Activated naive CD4-positive, alpha-beta T cell (primary cell): ENCODE results near the gene TET2.

Experiments
- DNase-seq, 4 experiments: peaks; one replicate each; lab custom pipeline; 2025; lab: John Stamatoyannopoulos, UW

TET2 gene

DNA sequence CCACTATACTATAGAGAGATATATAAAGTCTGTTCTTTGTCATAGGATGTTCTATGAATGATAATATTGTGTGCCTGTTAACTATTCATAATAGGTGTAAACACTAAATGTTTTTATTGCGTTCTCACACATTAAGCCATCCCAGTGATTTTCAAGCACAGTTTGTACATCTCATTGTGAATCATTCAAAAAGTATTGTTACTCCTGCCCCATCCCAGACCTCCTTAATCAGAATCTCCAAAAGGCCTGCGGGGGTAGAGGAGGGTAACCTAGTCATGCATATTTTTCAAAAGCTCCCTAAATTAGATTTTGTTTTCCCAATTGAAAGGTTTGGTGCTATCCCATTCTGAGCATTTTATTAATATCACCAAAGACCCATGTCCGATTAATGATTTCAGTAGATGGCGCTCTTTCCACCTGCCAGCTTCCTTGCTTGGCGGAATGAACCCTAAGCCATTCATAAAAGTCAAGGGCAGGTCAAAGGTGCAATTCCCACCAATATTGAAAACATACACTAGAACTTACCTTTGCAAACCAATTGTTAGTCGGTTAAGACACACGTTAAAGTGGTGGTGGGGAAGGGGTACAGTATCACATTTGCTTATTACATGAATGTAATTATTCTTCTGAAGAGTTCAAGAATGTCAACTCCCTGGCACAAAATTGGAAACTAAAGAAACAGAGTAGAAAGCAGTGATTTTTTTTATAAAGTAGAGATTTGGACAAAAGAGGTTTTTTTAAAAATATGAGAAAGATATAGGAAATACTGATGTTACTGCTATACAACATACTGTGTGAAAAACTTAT lies 5.8 kb upstream of the TET2 start:
- peak in 2 of 4 experiments; percentile 3 for DNase-seq

DNA sequence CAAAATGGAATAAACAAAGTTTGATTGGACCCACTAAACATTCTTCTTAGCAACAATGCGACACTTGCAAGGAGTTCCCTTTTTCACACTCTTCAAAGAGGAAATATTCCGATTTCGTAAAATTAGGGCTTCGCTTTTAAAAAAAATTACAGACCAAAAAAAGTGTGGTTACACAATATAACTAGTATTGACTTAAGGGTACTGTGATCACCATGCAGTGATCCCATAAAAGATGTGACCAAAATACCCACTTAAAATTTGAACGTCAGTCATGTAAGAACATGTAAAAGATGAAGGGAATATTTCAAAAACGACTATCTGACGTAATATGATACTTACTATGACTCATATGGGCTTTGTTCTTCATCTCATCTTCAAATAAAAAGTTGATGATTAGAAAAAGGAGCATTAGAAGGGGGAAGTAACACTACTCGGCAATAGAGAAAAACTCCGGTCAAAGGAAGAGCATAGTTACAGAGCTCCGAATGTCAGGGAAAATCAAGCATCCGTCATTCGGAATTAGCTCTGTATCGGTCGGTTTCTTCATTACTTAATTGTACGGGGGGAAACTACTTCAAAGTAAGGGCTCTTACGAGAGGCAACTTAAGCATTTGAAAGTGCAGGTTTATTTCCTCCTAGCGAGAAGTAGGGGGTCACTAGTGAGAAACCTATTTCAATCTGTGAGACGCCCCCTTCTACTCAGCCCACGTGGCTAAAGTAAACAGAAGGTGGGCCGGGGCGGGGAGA lies 1.3 kb upstream of the TET2 start:
- DNase-seq: no peak

DNA sequence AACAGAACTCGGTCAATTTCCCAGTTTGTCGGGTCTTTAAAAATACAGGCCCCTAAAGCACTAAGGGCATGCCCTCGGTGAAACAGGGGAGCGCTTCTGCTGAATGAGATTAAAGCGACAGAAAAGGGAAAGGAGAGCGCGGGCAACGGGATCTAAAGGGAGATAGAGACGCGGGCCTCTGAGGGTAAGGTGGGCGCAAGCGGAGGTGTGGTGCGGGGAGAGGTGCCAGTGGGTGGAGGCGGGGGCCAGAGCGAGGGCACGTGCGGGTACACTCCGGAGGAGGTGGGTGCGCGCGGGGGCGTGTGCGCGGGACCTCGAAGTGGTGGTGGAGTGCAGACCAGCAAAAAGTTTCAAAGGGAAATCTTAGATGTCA lies 787 bp upstream of the TET2 start:
- DNase-seq: peak in 2 of 4 experiments; percentile 2 to 31

DNA sequence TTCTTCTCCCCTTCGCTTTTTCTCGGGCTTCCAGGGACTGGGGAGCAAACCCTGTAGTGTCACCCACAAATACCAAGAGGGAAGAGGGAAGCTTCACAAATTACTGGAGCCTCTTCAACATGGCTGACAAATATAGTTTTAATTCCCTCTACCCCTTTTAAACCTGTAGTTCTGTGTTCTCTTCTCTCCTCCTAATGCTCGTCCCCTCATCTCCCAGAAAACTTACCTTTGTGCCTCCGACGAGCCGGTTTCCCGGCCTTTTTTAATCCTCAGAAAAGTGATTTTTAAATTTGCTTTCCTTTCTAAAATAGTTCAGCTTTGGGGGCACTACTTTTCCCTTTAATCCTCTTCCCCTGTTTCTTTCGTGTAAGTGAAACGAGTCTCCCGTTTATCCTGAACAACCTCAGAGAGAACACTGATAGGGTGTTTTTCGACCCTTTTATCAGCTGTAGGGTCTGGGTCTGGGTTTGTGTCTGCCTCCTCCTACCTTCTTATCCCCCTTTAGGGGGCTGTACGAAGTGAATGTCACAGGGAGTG lies 408 bp downstream of the TET2 start:
- DNase-seq: no peak

DNA sequence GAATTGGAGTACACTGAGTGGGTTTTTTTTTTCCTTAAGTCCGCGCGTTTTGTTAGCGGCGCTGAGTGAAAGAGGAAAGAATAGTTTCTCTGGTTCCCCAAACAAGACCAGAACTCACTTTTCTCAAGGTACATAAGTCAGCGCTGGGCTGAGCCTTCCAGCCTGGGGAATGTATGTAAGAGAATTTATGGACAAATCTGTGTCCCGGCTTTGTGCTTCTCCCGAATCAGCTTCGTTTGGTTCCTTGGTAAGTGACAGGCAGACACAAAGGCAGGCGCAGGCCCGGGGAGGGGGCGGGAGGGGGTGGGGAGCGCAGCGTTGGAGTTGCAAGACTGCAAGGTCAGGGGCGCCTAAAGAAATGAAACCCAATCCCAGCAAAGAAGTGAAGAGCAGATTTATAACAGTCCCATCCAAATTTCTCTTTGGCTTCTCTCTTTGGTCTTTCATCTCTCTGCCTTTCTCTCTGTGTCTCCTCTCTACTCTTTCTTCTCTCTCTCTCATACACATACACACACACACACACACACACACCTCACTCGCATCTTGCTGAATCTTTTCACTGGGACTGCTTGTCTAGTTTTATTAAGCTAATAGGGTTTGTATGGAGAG lies 981 bp downstream of the TET2 start:
- peak in 1 of 4 experiments; percentile 4 for DNase-seq

DNA sequence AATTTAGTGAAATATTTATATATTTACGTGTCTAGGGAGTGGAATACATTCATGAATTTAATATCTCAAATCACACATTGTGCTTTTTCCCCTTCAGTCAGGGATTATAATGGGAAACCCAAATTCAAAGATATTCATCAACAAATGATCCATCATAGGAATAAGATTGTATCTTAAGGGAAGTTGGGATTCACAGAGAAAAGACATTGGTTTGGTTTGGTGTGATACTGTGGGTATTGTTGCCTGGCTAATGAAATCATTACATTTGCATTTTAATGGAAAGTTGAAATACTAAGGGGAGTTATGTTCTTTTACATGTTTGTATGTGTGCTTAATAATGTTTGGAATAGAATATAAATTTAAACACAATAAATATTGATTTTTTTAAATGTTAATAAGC lies 1.7 kb downstream of the TET2 start:
- no peak for DNase-seq

DNA sequence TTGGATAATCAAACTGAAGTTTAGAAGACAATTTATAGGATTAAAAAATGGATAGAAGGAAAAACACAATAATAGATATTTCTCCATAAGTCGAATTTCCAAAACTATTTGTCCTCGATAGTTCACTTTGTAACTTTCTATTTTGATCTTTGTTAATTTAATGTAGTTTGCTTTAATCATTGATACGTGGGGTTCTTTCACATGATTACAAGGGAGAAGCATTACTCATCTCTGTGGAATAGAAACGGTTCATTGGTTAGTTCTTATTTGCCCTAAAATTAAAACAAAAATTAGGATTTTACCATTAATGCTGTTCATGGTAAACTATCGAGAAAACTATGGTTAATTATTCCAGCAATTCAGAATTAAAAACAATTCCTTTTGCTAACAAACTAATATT lies 2.1 kb downstream of the TET2 start:
- DNase-seq: no peak

DNA sequence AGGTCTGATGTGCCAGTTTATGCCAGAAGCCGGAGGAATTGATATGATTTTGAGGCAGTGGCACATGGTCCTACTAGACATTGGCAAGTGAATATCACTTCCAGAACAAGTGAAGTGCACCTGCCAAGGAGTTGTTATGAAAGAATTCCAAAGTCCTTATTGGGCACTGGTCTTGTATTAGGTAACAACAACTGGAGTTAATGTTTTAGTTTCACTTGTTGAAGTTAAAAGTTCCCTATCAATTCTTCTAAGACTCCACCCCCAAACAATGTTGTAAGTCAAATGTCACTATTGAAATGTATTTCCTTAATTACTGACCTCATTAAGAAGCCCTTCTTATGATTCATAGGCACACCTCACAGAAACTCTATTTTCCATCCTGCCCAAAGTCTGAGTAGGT lies 3.1 kb downstream of the TET2 start:
- no peak for DNase-seq

DNA sequence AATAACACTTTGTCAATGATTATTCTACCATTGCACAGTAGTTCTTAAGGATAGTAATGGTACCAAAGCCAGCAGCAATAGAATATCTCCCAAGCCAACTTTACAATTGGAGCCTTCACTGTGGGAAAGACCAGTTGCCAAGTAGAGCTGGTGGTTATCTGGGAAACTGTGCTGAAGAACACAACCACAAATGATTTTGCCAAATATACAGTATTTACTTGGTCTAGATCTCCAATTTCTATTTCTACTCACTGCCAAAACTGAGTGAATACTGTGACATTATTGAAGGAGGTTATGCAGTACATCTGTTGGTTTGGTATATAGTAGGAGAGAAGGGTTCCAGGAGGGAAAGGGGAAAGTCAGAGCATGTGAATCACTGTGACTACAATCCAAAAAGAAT lies 3.8 kb downstream of the TET2 start:
- DNase-seq: no peak

DNA sequence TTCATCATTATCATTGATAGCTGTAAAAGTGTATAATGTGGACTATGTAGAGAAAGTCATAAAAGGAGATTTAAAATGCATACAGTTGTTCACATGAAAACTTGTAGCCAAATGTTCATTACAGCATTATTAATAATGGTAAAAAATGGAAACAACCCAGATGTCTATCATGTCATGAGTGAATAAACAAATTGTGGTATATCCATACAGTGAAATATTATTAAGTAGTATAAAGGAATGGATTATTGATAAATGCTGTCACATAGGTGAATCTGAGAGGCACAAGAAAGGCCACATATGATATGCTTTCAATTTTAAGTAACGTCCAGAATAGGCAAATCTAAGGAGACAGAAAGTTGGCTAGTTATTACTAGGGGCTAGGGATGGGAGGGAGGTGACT lies 7.1 kb downstream of the TET2 start:
- DNase-seq: no peak

DNA sequence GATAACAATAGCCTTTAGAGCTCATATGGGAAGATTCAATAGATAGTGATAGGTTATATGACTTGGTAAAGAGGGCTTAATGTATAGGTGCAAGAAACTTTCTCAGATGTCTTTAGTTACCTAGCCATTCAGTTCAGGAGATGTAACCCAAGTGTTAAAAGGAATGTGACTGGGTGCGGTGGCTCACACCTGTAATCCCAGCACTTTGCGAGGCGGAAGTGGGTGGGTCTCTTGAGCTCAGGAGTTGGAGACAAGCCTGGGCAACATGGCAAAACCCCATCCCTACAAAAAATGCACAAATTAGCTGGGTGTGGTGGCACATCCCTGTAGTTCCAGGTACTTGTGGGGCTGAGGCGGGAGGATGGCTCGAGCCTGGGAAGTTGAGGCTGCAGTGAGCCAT lies 7.9 kb downstream of the TET2 start:
- DNase-seq: no peak

DNA sequence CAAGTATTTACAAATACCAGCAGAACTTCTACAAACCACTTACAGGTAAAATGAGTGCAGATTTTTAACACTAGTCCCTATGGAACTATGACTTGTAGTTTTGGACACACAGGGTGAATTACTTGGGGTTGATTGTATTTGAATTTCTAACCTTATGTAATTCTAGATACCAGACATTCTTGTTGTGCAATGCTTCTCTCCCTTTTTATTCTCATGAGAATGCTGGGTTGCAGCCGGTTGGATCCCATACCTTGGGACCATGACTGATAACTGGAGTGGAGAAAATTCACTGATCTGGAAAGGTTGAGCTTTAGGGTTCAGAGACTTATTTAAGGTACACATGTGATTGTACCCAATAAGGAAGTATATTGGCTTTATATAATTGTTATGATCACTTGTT lies 8.8 kb downstream of the TET2 start:
- DNase-seq: no peak

DNA sequence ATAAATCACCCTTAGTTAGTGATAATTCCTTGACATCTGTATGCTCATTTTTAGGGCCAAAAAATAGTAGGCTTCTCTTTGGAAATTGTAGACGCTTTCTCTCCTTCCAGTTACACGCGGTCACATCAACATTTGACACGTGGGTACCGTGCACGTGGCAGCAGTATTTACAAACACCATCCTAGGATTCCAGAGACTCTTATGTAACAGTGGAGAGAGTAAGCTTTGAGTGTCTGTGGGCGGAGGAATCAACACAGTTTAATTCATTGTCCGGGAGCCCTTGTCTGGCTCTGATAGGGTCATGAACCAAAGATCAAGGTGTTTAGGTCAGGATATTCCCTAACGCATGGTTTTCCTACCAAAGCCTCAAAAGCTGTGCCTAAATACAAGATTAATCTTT lies 12.2 kb downstream of the TET2 start:
- DNase-seq: no peak

DNA sequence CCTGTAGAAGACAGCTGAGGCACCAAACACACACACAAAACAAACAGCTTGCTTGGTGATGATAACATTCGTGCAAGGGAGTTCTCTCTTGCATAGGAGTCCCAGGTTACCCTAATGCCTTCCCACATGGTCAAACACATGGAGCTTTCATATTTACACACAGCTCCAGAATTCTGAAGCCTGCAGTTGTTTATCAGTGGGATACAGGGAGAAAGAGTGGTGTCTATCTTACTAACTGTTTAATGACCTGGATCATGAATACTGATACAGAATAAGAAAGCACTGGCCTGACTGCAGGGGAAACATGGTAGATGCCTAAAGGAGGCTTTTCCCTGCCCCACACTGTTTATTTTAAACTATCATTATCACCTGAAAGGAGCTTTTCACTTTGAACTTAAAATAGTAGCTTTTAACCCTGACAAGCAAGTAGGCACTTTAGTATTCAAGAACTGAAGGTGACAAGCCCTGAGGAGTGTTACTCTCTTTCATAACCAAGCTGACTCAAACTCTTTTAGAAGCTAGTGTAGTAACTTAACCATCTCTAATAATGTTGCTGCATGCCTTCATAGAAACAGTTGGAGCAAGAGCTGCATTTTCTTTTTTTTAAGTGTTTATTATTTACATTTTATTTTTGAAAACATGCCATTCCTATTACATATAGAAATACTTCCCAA lies 15.6 kb downstream of the TET2 start:
- DNase-seq: no peak

DNA sequence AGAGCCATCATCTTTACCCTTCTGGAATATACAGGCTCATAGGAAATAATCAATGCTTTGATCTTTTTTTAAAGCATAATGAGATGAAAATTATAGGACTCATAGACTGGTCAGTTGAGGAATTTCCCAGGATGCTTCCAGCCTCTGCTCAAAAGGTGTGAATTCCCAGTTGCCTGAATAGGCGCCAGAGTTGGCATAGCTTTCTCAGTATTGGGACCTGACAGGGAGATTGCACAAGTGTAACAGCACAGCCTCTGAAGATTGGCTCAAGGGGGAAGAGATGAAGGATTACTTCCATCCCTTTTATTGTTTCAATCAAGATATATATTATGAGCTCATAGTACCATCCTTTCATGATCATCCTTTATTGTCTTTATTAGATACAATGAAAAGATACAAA lies 17.9 kb downstream of the TET2 start:
- DNase-seq: no peak

DNA sequence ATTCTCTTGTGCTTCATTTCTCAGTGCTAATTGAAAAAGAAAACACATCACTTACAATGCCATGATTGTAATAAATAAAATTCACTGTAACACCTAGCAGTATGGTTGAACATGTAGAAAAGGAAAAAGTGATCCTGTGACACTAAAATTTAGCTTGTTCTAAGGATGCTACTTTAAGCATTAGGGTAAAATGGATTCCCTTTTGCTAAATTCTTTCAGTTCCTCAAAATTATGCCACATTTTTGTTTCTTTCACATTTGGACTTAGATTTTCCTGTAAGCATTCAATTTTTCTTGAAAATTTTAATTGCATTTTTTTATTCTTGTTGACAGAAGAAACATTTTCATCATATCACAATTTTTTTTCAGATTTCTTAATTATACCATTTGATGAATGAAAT lies 19.4 kb downstream of the TET2 start:
- no peak for DNase-seq

DNA sequence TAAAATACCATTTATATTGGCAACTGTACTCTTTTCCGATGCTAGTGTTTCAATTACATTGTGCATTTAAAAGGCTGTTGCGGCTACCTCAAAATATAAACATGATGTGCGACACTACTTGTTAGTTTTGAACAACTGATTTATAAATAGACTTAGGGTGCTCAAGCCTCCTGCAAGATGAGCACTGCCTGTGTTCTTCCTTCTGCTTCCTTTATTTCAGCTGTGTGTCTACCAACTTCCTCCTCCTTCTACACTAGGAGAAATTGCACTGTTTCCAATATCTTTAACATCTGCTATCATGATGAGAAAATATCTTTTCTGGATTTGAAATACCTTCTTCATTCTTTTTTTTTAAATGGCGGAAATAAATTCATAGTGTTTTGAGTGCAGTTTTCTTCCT lies 24.0 kb downstream of the TET2 start:
- DNase-seq: no peak

DNA sequence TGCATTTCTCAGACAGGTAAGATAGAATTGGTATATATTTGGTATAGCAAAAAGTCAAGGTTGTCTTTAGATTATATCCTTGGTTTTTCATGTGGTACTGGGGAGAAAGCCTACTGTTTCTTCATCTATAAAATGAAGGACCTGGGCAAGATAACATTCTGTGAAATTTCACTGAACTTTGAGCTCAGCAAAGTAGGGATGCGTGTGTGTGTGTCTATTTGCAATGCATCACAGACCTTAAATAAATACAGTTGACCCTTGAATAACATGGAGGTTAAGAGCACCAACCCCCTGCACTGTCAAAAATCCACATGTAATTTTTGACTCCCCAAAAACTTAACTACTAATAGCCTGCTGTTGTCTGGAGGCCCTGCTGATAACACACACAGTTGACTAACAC lies 25.2 kb downstream of the TET2 start:
- no peak for DNase-seq

DNA sequence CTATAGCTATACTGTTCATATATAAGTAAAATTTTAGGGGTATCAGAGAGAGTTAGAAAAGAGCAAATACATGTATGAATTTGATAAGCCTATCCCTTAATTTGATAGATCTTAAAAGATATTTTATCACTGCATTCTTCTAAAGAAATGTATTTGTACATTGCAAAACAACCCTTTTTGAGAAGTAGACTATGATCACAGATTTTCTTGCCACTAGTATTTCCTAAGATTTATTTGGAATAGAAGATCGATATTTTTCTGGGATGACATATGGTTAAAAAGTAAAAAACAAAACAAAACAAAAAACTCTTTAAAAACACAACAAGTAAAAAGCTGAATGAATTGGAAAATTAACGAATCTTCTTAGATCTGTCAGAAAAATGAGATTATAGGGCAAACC lies 27.4 kb downstream of the TET2 start:
- no peak for DNase-seq

DNA sequence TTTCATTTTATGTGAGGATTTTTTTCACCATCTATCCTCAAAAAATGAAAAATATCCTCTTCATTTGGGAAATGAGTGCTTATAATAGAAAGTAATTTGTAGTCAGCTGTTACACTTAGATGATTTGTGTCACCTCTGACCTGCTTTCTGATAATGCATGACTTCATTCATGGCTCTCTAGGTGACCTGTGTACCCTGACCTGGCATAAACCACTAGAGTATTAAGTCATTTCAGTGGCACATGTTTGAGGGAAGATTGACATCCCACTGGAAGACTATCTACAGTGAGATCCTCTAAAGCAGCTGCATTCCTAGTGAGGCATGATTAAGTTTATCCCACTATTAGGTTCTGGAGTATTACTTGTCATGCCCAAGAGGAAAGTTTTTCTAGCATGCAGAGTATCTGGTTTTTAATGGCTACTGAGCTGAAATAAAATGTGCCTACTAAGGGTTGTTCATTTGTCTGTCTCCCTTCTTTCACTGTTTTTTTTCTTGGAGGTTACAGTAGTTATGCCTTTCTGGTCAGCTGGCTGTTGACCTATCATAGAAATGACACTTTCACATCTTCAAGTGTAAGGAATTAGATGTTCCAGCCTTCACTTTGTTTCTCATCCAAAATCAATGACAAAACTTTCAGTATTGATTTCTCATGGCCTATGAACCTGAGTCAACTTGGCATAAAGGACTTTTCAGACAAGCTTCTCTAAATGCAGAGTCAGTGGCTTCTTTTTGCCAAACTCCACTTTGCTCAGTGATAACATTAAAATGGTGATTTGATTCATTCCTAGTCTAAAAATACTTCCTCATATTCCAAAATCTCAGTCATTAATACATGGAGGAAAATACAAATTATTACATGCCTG lies 33.1 kb downstream of the TET2 start:
- no peak for DNase-seq

DNA sequence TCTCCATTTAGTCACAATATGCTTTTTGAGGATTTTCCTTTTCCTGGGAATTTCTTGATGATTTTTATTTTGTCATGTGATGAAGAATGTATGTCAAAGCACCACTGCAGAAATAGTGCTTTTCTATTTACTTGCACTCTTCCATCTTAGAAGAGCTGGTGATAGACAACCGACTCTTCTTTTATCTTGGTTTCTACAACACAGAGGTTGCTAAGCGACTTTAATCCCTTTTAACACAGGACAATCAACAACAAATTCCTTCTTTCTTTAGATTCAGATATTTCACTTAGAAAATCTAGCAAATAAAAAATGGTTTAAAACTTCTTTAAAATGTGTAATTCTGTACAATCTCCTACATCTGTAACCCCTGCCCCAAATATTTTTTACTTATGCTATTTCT lies 34.6 kb downstream of the TET2 start:
- no peak for DNase-seq

DNA sequence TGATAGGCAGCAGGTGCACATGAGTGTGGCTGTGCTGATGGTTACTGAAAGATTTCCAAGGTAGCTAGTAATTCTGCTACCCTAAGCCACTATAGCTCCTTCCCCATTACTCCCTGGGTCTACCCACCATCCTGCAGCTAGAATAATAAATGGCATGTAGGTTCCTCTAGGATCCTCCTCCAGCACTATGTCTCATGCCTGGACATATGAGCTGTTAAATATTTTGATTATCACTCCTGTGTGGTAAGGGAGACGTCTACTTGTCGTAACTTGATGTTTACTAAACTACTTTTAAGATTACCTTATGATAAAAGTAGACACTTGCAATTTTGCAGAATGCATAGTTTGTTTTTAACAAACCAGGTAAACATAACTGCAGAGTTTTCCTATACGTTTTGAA lies 35.5 kb downstream of the TET2 start:
- no peak for DNase-seq
